HepG2 (cell line): ENCODE data around the gene FBN2. TPM values are rescaled to one million over a fixed set of nuclear protein-coding genes. Genes with fewer than 3 reads are reported as not detected.

Source experiments
- ATAC-seq: fragments of 200-7000 bp; cut with Tn5 transposase; 3 replicates; pipeline ENCODE4 v1.9.1; 2020; ENCODE audit warnings: mild to moderate bottlenecking, moderate library complexity
- BruUV-seq: library from RNA; stranded (reverse); fragments of 400-500 nt; replicated peaks from 2 replicates; lab custom pipeline; 2021; lab: Mats Ljungman, UMichigan
- CTCF ChIA-PET: fragments of 300-600 bp; formaldehyde crosslinking; extraction: SDS; loops from one replicate; lab custom pipeline; 2021; ENCODE audit warnings: low total read pairs, inconsistent platforms, low intra/inter-chr PET ratio; lab: Yijun Ruan, JAX
- POLR2A ChIA-PET: fragments of 350-600 bp; sonication (Branson Sonifier 250); formaldehyde crosslinking; loops from one replicate; lab custom pipeline; 2020; ENCODE audit warnings: antibody characterized with exemption, inconsistent platforms; lab: Yijun Ruan, JAX
- DNase-seq: peaks from one replicate; pipeline ENCODE4 v3.0.0-alpha.2; 2015; ENCODE audit warnings: low spot score
- FAIRE-seq: peaks from 3 replicates; lab custom pipeline; 2011; peaks lifted over from hg19 to GRCh38; lab: Jason Lieb, UNC
- H2AFZ ChIP-seq: one replicate; pipeline ENCODE4 v1.6.1; 2011; ENCODE audit warnings: low read length, inconsistent platforms
- H3K27ac ChIP-seq: fragments of 300-600 bp; 3 replicates; pipeline ENCODE4 v1.8.0; 2011; ENCODE audit warnings: mixed run types, mild to moderate bottlenecking, mixed read lengths, low read length, inconsistent platforms; ENCODE audit not compliant: insufficient read depth; ENCODE audit errors: extremely low read length
- H3K27me3 ChIP-seq, 2 experiments: fragments of 200-600 bp in 1 of 2; 2 replicates in 1 of 2; 3 replicates in 1 of 2; pipeline versions ENCODE4 v1.6.0 to v1.8.0; 2011; ENCODE audit warnings: low read length in 2 of 2, mild to moderate bottlenecking in 2 of 2, moderate library complexity in 2 of 2, inconsistent platforms in 1 of 2; ENCODE audit not compliant: insufficient read depth in 2 of 2, control insufficient read depth in 1 of 2
- H3K36me3 ChIP-seq, 2 experiments: fragments of 200-600 bp in 1 of 2; replicated peaks in 1 of 2; 2 replicates in 1 of 2; 3 replicates in 1 of 2; pipeline versions ENCODE4 v1.5.1 to v1.8.0; 2011; ENCODE audit warnings: low read length in 2 of 2, inconsistent platforms in 1 of 2; ENCODE audit not compliant: insufficient read depth in 2 of 2, control insufficient read depth in 1 of 2
- H3K4me1 ChIP-seq: 2 replicates; pipeline ENCODE4 v1.5.1; 2012; ENCODE audit warnings: low read length, inconsistent platforms; ENCODE audit not compliant: insufficient read depth
- H3K4me2 ChIP-seq: 2 replicates; pipeline ENCODE4 v1.6.0; 2011; ENCODE audit warnings: low read depth, low read length, inconsistent platforms
- H3K4me3 ChIP-seq, 3 experiments: fragments of 200-600 bp in 1 of 3; sonication (generic), shearing (Covaris generic) in 1 of 3; replicated peaks in 1 of 3; 2 replicates each; pipeline ENCODE4 v1.5.1; 2011 to 2016; ENCODE audit warnings: low read length in 3 of 3, inconsistent platforms in 2 of 3, low read depth in 2 of 3, mild to moderate bottlenecking in 2 of 3, control low read depth in 1 of 3, mixed read lengths in 1 of 3; ENCODE audit not compliant: insufficient read depth in 1 of 3
- H3K79me2 ChIP-seq: one replicate; pipeline ENCODE4 v1.6.1; 2011; ENCODE audit warnings: low read length, inconsistent platforms; ENCODE audit not compliant: insufficient read depth
- H3K9ac ChIP-seq: 2 replicates; pipeline ENCODE4 v1.6.0; 2011; ENCODE audit warnings: mild to moderate bottlenecking, low read depth, low read length, inconsistent platforms; ENCODE audit not compliant: insufficient read depth
- H3K9me3 ChIP-seq: 2 replicates; pipeline ENCODE4 v1.5.1; 2012; ENCODE audit warnings: mild to moderate bottlenecking, low read length
- H4K20me1 ChIP-seq: 2 replicates; pipeline ENCODE4 v1.6.0; 2011; ENCODE audit warnings: inconsistent platforms, mild to moderate bottlenecking, low read length, moderate library complexity; ENCODE audit not compliant: insufficient read depth
- PHF5A ChIP-seq: IDR thresholded peaks from one replicate; pipeline ENCODE4 v1.6.1; 2018; ENCODE audit warnings: low read depth, missing genetic modification reagents; ENCODE audit not compliant: unreplicated experiment
- ZFYVE20 ChIP-seq: sonication (generic); formaldehyde crosslinking; IDR thresholded peaks from 2 replicates; pipeline ENCODE4 v1.8.0; 2023; ENCODE audit warnings: low read depth, mild to moderate bottlenecking, moderate library complexity, missing genetic modification reagents, borderline replicate concordance
- ZKSCAN8 ChIP-seq: IDR thresholded peaks from 2 replicates; pipeline ENCODE4 v1.6.1; 2016; ENCODE audit warnings: borderline replicate concordance, missing genetic modification reagents, missing compliant biosample characterization
- ZNF329 ChIP-seq: sonication (generic); formaldehyde crosslinking; IDR thresholded peaks from 2 replicates; pipeline ENCODE4 v1.9.0; 2021; ENCODE audit warnings: low read depth, mild to moderate bottlenecking, missing genetic modification reagents
- ZNF530 ChIP-seq: sonication (generic); formaldehyde crosslinking; IDR thresholded peaks from 2 replicates; pipeline ENCODE4 v1.5.0; 2020; ENCODE audit warnings: low read depth, mild to moderate bottlenecking, missing genetic modification reagents
- ZNF891 ChIP-seq: sonication (generic); formaldehyde crosslinking; IDR thresholded peaks from 2 replicates; pipeline ENCODE4 v1.5.0; 2020; ENCODE audit warnings: mild to moderate bottlenecking, missing genetic modification reagents
- ZZZ3 ChIP-seq: sonication (generic); formaldehyde crosslinking; IDR thresholded peaks from 2 replicates; pipeline ENCODE4 v1.4.0; 2020; ENCODE audit warnings: missing genetic modification reagents, mild to moderate bottlenecking, borderline replicate concordance
- WGBS: methylation state at CpG from one replicate; pipeline ENCODE4 v1.1.6; 2017; ENCODE audit warnings: low lambda C conversion rate; 5-methylcytosine and 5-hydroxymethylcytosine counted together
- in situ Hi-C: cut with HindIII; loops from 2 replicates; pipeline ENCODE4 v1.10.0; 2017; ENCODE audit warnings: low pct_unique_long_range_greater_than_20kb; ENCODE audit not compliant: extremely low pct_ligation_motif_present
- intact Hi-C: fragments of 100-400 bp; cut with micrococcal nuclease; formaldehyde crosslinking; loops from one replicate; pipeline ENCODE4 v1.10.0; 2022; ENCODE audit not compliant: unreplicated experiment
- polyA plus RNA-seq, 8 experiments: library from polyadenylated mRNA; depleted of rRNA in 3 of 8; stranded (reverse) in 7 of 8; unstranded in 1 of 8; fragments of >200 nt; fragmentation: Illumina TruSeq in 4 of 8; extraction: Trizol in 4 of 8; gene quantifications; 2 replicates each; pipeline versions ENCODE4 v1.2.1 to v1.2.3, GENCODE V29; 2011 to 2016; ENCODE audit warnings: low read depth in 4 of 8, missing spikeins in 1 of 8, mixed read lengths in 1 of 8; ENCODE audit not compliant: insufficient read depth in 1 of 8
- total RNA-seq, 5 experiments: library from RNA; depleted of rRNA; stranded (reverse); fragments of >200 nt; fragmentation: Illumina TruSeq; extraction: Trizol; gene quantifications; 2 replicates each; pipeline ENCODE4 v1.2.3, GENCODE V29; 2016; ENCODE audit warnings: low read depth in 1 of 5

The FBN2 gene
- total and polyA plus RNA-seq, 2 of the 13 experiments (the other 11 are each of a cell fraction or from before 2014, with no cell fraction given) = not detected

DNA sequence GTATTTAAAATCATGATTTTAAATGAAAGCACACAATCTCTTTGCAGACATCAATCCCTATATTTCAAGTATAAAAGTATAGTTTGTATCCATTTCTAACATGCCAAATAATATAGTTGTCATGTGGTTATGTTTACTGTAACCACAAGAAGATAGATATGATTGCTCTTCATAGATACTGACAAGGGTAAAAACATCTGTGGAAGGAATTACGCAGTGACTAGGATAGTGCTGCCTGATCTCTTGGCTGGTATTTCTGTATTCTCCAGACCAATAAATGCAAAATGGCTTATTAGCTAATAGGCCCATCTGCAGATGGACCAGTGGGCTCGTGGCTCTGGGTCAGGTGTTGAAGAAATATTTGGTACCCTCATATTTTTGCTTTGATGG is 34.9 kb upstream of the FBN2 start (continued):
- no peak for TF ChIP-seq ZNF329 (CRISPR knock-in tag)

DNA sequence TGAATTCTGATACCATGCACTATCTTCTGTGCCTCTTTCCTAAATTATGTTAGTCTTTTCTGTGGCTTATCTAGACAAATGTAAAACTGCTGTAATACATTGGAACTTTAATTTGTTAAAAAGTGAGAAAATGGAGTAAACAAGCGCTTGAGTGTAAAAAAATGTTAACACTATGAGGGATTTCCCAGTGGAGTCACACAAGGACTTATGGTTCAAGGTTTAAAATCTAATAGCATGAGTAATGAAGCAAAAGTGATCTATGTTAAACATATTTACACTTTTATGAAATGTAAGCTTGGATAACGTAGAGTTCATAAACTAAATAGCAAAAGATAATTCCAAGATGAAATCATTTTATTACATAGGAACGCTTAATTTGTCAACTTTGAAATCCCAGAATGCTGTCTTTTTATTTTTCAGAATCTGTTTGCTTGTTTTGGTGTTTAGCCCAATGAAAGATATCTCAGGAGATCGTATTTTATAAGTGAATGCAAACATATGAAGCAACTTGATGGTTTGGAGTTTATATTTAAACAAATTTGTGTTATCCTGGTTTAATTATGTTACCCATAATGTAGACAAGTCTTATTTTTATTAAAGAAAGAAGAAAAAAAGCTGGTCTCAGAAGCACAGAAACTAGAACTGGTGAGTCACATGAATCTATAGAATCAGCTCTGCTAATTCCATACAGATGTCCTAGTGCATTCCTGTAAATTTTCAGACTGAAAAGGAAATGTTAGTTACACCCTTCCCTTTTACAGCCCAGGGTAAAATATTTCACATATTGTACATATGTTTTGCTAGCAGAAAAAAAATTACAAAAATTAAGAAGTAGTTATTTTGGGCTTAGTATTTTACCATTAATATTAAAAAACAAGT is 34.2 kb upstream of the FBN2 start:
- no TSS peak for BruUV-seq
- Histone ChIP-seq H3K4me3 (no peak overlapping the region), H3K4me2 (no peak overlapping the region), H3K27ac (no peak overlapping the region), H3K36me3 (no peaks in the 10 kb centered on the region), H3K9me3 (peaks cover 6% of the 10 kb centered on the region; the same call in 1 of the 2 replicates), H3K4me1 (no peaks in the 10 kb centered on the region), H3K79me2 (no peaks in the 10 kb centered on the region), H2AFZ (no peak overlapping the region), H3K27me3 (no peaks in the 10 kb centered on the region), H4K20me1 (no peaks in the 10 kb centered on the region), H3K9ac (no peak overlapping the region)
- DNase-seq (no peak), ATAC-seq (no peak), FAIRE-seq (no peak)
- intact Hi-C loops (no loop called here), in situ Hi-C loops (no loop called here)
- 13% methylated on average over 4 of the region's 4 CpGs for WGBS
- ChIA-PET POLR2A (no interaction called here), CTCF (no interaction called here)
- TF ChIP-seq ZNF891 (CRISPR knock-in tag) (no peak), ZZZ3 (CRISPR knock-in tag) (no peak), ZKSCAN8 (no peak), ZFYVE20 (CRISPR knock-in tag) (no peak), PHF5A (CRISPR knock-in tag) (no peak), ZNF530 (CRISPR knock-in tag) (no peak)
